H1 (cell line): ENCODE results near the gene CTPS1. TPM values are rescaled to one million over a fixed set of nuclear protein-coding genes. Genes with fewer than 3 reads are reported as not detected.
A peak's percentile ranks its signal among the peaks of the same experiment; 100 is the strongest.

ENCODE experiments used
- CTCF ChIA-PET: fragments of 300-600 bp; sonication (Branson Sonifier 250); formaldehyde crosslinking; loops from one replicate; lab custom pipeline; 2021; ENCODE audit not compliant: partially characterized antibody; lab: Charles Lee
- POLR2A ChIA-PET: fragments of 300-600 bp; sonication (Branson Sonifier 250); formaldehyde crosslinking; loops from one replicate; lab custom pipeline; 2021; ENCODE audit warnings: inconsistent platforms; ENCODE audit not compliant: partially characterized antibody; lab: Charles Lee
- DNase-seq, 2 experiments: peaks; one replicate each; pipeline versions ENCODE4 v3.0.0 to v3.0.0-alpha.2; 2010 to 2022; ENCODE audit warnings: low spot score in 2 of 2, low read depth in 1 of 2, mixed read lengths in 1 of 2
- FAIRE-seq: peaks from 2 replicates; lab custom pipeline; 2011; peaks lifted over from hg19 to GRCh38; lab: Jason Lieb, UNC
- H2AFZ ChIP-seq: 2 replicates; pipeline ENCODE4 v1.8.1; 2012; ENCODE audit warnings: low read length, inconsistent platforms
- H2AK5ac ChIP-seq: 2 replicates; pipeline ENCODE4 v1.6.1; 2013; ENCODE audit warnings: low read depth, low read length
- H2BK120ac ChIP-seq: replicated peaks from 2 replicates; pipeline ENCODE3; 2013; ENCODE audit warnings: low read depth, low read length, inconsistent platforms
- H2BK12ac ChIP-seq: 2 replicates; pipeline ENCODE4 v1.6.1; 2013; ENCODE audit warnings: low read depth, low read length
- H2BK15ac ChIP-seq: 2 replicates; pipeline ENCODE4 v1.6.1; 2013; ENCODE audit warnings: low read length
- H2BK20ac ChIP-seq: 2 replicates; pipeline ENCODE4 v1.6.1; 2013; ENCODE audit warnings: low read length
- H2BK5ac ChIP-seq: 2 replicates; pipeline ENCODE4 v1.6.1; 2013; ENCODE audit warnings: low read depth, low read length
- H3K14ac ChIP-seq: 2 replicates; pipeline ENCODE4 v1.6.1; 2013; ENCODE audit warnings: inconsistent platforms; ENCODE audit not compliant: insufficient read length
- H3K18ac ChIP-seq: 2 replicates; pipeline ENCODE4 v1.6.1; 2013; ENCODE audit warnings: low read length; ENCODE audit errors: extremely low read depth
- H3K23ac ChIP-seq: 2 replicates; pipeline ENCODE4 v1.6.1; 2013; ENCODE audit warnings: inconsistent platforms; ENCODE audit not compliant: insufficient read length
- H3K23me2 ChIP-seq: 2 replicates; pipeline ENCODE4 v1.6.1; 2013; ENCODE audit warnings: low read depth, low read length
- H3K27ac ChIP-seq: 2 replicates; pipeline ENCODE4 v1.6.1; 2011; ENCODE audit warnings: low read depth, low read length, inconsistent platforms
- H3K27me3 ChIP-seq, 4 experiments: replicated peaks in 1 of 4; 1 replicate in 1 of 4; 2 replicates in 3 of 4; pipeline versions ENCODE4 v1.6.1 to v1.8.1; 2011 to 2013; ENCODE audit warnings: low read length in 3 of 4, mild to moderate bottlenecking in 3 of 4, inconsistent platforms in 2 of 4, mixed read lengths in 2 of 4, moderate library complexity in 1 of 4; ENCODE audit not compliant: control insufficient read depth in 3 of 4, insufficient read depth in 3 of 4; ENCODE audit errors: extremely low read depth in 1 of 4
- H3K36me3 ChIP-seq, 4 experiments: 2 replicates each; pipeline versions ENCODE4 v1.6.1 to v1.8.1; 2011 to 2013; ENCODE audit warnings: mild to moderate bottlenecking in 4 of 4, low read length in 3 of 4, moderate library complexity in 2 of 4, control low read depth in 1 of 4, inconsistent platforms in 1 of 4; ENCODE audit not compliant: insufficient read depth in 4 of 4, control insufficient read depth in 2 of 4
- H3K4ac ChIP-seq: replicated peaks from 2 replicates; pipeline ENCODE3; 2013; ENCODE audit warnings: low read length, low read depth, mixed read lengths, inconsistent platforms; ENCODE audit not compliant: insufficient read length
- H3K4me1 ChIP-seq, 4 experiments: replicated peaks in 1 of 4; 1 replicate in 1 of 4; 2 replicates in 3 of 4; pipeline versions ENCODE4 v1.6.1 to v1.8.1; 2011 to 2013; ENCODE audit warnings: low read length in 3 of 4, inconsistent platforms in 2 of 4, mixed read lengths in 1 of 4; ENCODE audit not compliant: insufficient read depth in 4 of 4, control insufficient read depth in 3 of 4
- H3K4me2 ChIP-seq, 2 experiments: 2 replicates each; pipeline versions ENCODE4 v1.6.1 to v1.8.1; 2011 to 2013; ENCODE audit warnings: low read depth in 2 of 2, low read length in 2 of 2, control low read depth in 1 of 2, inconsistent platforms in 1 of 2, mild to moderate bottlenecking in 1 of 2; ENCODE audit not compliant: insufficient read depth in 1 of 2
- H3K4me3 ChIP-seq, 4 experiments: fragments of 200-600, 300-600 bp in 1 of 4; sonication (generic), shearing (Covaris generic), sonication (Bioruptor Twin) in 1 of 4; 2 replicates each; pipeline versions ENCODE4 v1.5.1 to v1.8.1; 2011 to 2016; ENCODE audit warnings: low read length in 4 of 4, low read depth in 3 of 4, control low read depth in 2 of 4, inconsistent platforms in 2 of 4, mild to moderate bottlenecking in 2 of 4, mixed read lengths in 1 of 4, moderate library complexity in 1 of 4; ENCODE audit not compliant: insufficient read depth in 2 of 4; ENCODE audit errors: extremely low read depth in 1 of 4
- H3K56ac ChIP-seq: replicated peaks from 2 replicates; pipeline ENCODE3; 2013; ENCODE audit warnings: low read depth, mild to moderate bottlenecking, mixed read lengths, low read length, inconsistent platforms; ENCODE audit not compliant: insufficient read length
- H3K79me1 ChIP-seq: 2 replicates; pipeline ENCODE4 v1.6.1; 2013; ENCODE audit warnings: low read depth, low read length, control low read depth
- H3K79me2 ChIP-seq, 2 experiments: 2 replicates each; pipeline versions ENCODE4 v1.6.1 to v1.8.1; 2012 to 2013; ENCODE audit warnings: low read length in 2 of 2, mild to moderate bottlenecking in 2 of 2, inconsistent platforms in 1 of 2; ENCODE audit not compliant: insufficient read depth in 2 of 2, control insufficient read depth in 1 of 2
- H3K9ac ChIP-seq, 4 experiments: replicated peaks in 1 of 4; 1 replicate in 1 of 4; 2 replicates in 3 of 4; pipeline versions ENCODE4 v1.6.1 to v1.8.1; 2011 to 2013; ENCODE audit warnings: low read depth in 3 of 4, low read length in 3 of 4, control low read depth in 2 of 4, mild to moderate bottlenecking in 2 of 4, moderate library complexity in 2 of 4, inconsistent platforms in 1 of 4; ENCODE audit errors: extremely low read depth in 1 of 4
- H3K9me3 ChIP-seq, 2 experiments: 2 replicates each; pipeline versions ENCODE4 v1.6.1 to v1.8.1; 2012 to 2013; ENCODE audit warnings: mild to moderate bottlenecking in 2 of 2, moderate library complexity in 2 of 2, control low read depth in 1 of 2, inconsistent platforms in 1 of 2, low read depth in 1 of 2, low read length in 1 of 2, mixed read lengths in 1 of 2; ENCODE audit not compliant: insufficient read depth in 2 of 2
- H4K20me1 ChIP-seq, 2 experiments: replicated peaks in 1 of 2; 2 replicates each; pipeline versions ENCODE3 to v1.8.1; 2011 to 2013; ENCODE audit warnings: inconsistent platforms in 2 of 2, low read length in 2 of 2, mild to moderate bottlenecking in 1 of 2; ENCODE audit not compliant: insufficient read depth in 2 of 2, control insufficient read depth in 1 of 2
- H4K5ac ChIP-seq: 2 replicates; pipeline ENCODE4 v1.6.1; 2013; ENCODE audit warnings: low read length, low read depth, mixed read lengths, inconsistent platforms; ENCODE audit not compliant: insufficient read length
- H4K8ac ChIP-seq: 2 replicates; pipeline ENCODE4 v1.8.0; 2013; ENCODE audit warnings: mild to moderate bottlenecking, moderate library complexity, low read length, inconsistent platforms; ENCODE audit not compliant: insufficient read depth; ENCODE audit errors: extremely low read depth
- H4K91ac ChIP-seq: replicated peaks from 2 replicates; pipeline ENCODE3; 2013; ENCODE audit warnings: low read length, mixed read lengths, inconsistent platforms; ENCODE audit not compliant: insufficient read length
- CBX8 ChIP-seq: fragments of 300-800, 300-1000 bp; sonication (generic); IDR thresholded peaks from 2 replicates; pipeline ENCODE4 v1.7.1; 2016; ENCODE audit warnings: low read depth, low read length, borderline replicate concordance
- CEBPB ChIP-seq: IDR thresholded peaks from 2 replicates; pipeline ENCODE4 v1.6.1; 2012; ENCODE audit warnings: low read depth, low read length
- E2F6 ChIP-seq: IDR thresholded peaks from 2 replicates; pipeline ENCODE4 v1.6.1; 2012; ENCODE audit warnings: inconsistent platforms
- EGR1 ChIP-seq: IDR thresholded peaks from 2 replicates; pipeline ENCODE4 v1.6.1; 2011; ENCODE audit warnings: low read depth, low read length, borderline replicate concordance
- POLR2AphosphoS5 ChIP-seq: IDR thresholded peaks from 2 replicates; pipeline ENCODE4 v1.6.1; 2011; ENCODE audit warnings: low read depth, low read length
- RAD21 ChIP-seq, 2 experiments: IDR thresholded peaks in 1 of 2; conservative IDR thresholded peaks in 1 of 2; 2 replicates each; pipeline ENCODE4 v1.6.1; 2011; ENCODE audit warnings: low read depth in 2 of 2, low read length in 2 of 2, improper control_type of control experiment in 1 of 2, inconsistent platforms in 1 of 2, mild to moderate bottlenecking in 1 of 2, moderate library complexity in 1 of 2
- SIN3A ChIP-seq, 2 experiments: IDR thresholded peaks in 1 of 2; conservative IDR thresholded peaks in 1 of 2; 2 replicates each; pipeline ENCODE4 v1.6.1; 2011 to 2012; ENCODE audit warnings: low read length in 2 of 2, improper control_type of control experiment in 1 of 2, low read depth in 1 of 2, mild to moderate bottlenecking in 1 of 2
- WGBS, 2 experiments: shearing (Covaris generic) in 1 of 2; methylation state at CpG; one replicate each; pipeline versions ENCODE4 v1.1.6 to v1.1.7; 2013 to 2015; ENCODE audit warnings: low lambda C conversion rate in 2 of 2, mixed read lengths in 2 of 2, inconsistent platforms in 1 of 2, low coverage in 1 of 2, missing lambda C conversion rate in 1 of 2; ENCODE audit not compliant: insufficient replicate concordance in 2 of 2, insufficient coverage in 1 of 2, insufficient read length in 1 of 2; ENCODE audit errors: extremely low coverage in 1 of 2, missing lambda C conversion rate in 1 of 2; 5-methylcytosine and 5-hydroxymethylcytosine counted together
- polyA plus RNA-seq, 7 experiments: library from polyadenylated mRNA; depleted of rRNA in 3 of 7; stranded (reverse) in 5 of 7; unstranded in 2 of 7; fragments of >200 nt in 5 of 7; fragments of 200-250 nt in 2 of 7; gene quantifications; 1 replicate in 5 of 7; 2 replicates in 1 of 7; 4 replicates in 1 of 7; pipeline versions ENCODE4 v1.2.1 to v1.2.3, GENCODE V29; 2011 to 2013; ENCODE audit warnings: missing spikeins in 2 of 7, mixed read lengths in 2 of 7
- total RNA-seq: library from RNA; stranded (reverse); fragmentation: NEBNext Ultra II Directional; extraction: Animal tissue kit (Norgen Biotek cat#: 25700); gene quantifications from 2 replicates; pipeline ENCODE4 v1.2.1, GENCODE V29; 2021
- TF ChIP-seq, protein P1 (sequence below): IDR thresholded peaks from 2 replicates; pipeline ENCODE4 v1.6.1; 2012; ENCODE audit warnings: inconsistent platforms
- TF ChIP-seq, protein P2 (sequence below): IDR thresholded peaks from 2 replicates; pipeline ENCODE4 v1.6.1; 2011; ENCODE audit warnings: low read depth, mild to moderate bottlenecking, low read length; ENCODE audit not compliant: insufficient read depth

The CTPS1 gene
- total and polyA plus RNA-seq, 2 of the 8 experiments (the other 6 are each of a cell fraction or from before 2014, with no cell fraction given), result 35.5 to 103 TPM

- H2BK15ac ChIP-seq, result no peak within 1 kb of the TSS
- no peak within 1 kb of the TSS for H3K9ac ChIP-seq
- H4K91ac ChIP-seq, result no peak within 1 kb of the TSS
- H4K8ac ChIP-seq, result 0 out of 2 replicates have a peak within 1 kb of the TSS, but pooled peaks have one; percentile 6
- H3K9me3 ChIP-seq, result no peaks in the 10 kb centered on the region
- ChIA-PET POLR2A (interaction anchor here (0.6 to 3.4 kb wide), 9 partner anchors 9 to 45 kb away, joined by 3 to 17 read pairs (median 5); partner anchors contain the start of gene CTPS1), CTCF (interaction anchor here (0.7 to 1.8 kb wide), 10 partner anchors 27 to 470 kb away, joined by 3 to 6 read pairs (median 3); no protein-coding TSS in a partner anchor)
- no peaks in the 10 kb centered on the region for H3K79me2 ChIP-seq
- H2BK20ac ChIP-seq, result no peak within 1 kb of the TSS
- H3K23ac ChIP-seq, result no peak within 1 kb of the TSS
- peaks cover 4 to 6% of the 10 kb centered on the region in 2 experiments for H4K20me1 ChIP-seq
- H3K18ac ChIP-seq, result no peak within 1 kb of the TSS
- no peak within 1 kb of the TSS for H2AK5ac ChIP-seq
- H3K36me3 ChIP-seq, result peaks cover 2 to 20% (median 9%) of the 10 kb centered on the region in 4 experiments; a peak in 5 of 8 replicates
- peaks cover 0 to 7% (median 4%) of the 10 kb centered on the region in 4 experiments; a peak in 4 of 7 replicates for H3K4me1 ChIP-seq
- no peak within 1 kb of the TSS for H2AFZ ChIP-seq
- H2BK5ac ChIP-seq, result no peak within 1 kb of the TSS; the same call in 1 of the 2 replicates
- H3K79me1 ChIP-seq, result no peaks in the 10 kb centered on the region
- no peak within 1 kb of the TSS for H2BK12ac ChIP-seq
- DNase-seq (peak in 1 of 2 experiments; percentile 70), FAIRE-seq (no peak)
- WGBS, 2 experiments, result 72% methylated on average over 12 of the region's 12 CpGs; no CpG with 5 or more reads in 1 of the 2 experiments
- no peak within 1 kb of the TSS for H3K27ac ChIP-seq
- no peak within 1 kb of the TSS for H2BK120ac ChIP-seq
- no peak within 1 kb of the TSS for H3K4me2 ChIP-seq
- no peak within 1 kb of the TSS for H4K5ac ChIP-seq
- no peaks in the 10 kb centered on the region for H3K23me2 ChIP-seq
- H3K56ac ChIP-seq, result no peak within 1 kb of the TSS
- H3K4me3 ChIP-seq, result no peak within 1 kb of the TSS
- H3K4ac ChIP-seq, result no peak within 1 kb of the TSS
- no peak within 1 kb of the TSS for H3K14ac ChIP-seq
- H3K27me3 ChIP-seq, result peaks cover 0 to 13% (median 6%) of the 10 kb centered on the region in 4 experiments; a peak in 5 of 7 replicates
- TF ChIP-seq RAD21 (IDR thresholded peaks at IDR 0.05 in 1 of 2, conservative IDR thresholded peaks at IDR 0.05 in 1 of 2; ENCODE audit: low read depth in 2 of 2, low read length in 2 of 2) (peak in 1 of 2 experiments; percentile 17; a peak in 1 of 4 replicates), SIN3A (conservative IDR thresholded peaks at IDR 0.05 in 1 of 2, IDR thresholded peaks at IDR 0.05 in 1 of 2; ENCODE audit: low read depth in 1 of 2, low read length in 2 of 2) (peak in 1 of 2 experiments; percentile 85; a peak in 2 of 4 replicates), CBX8 (no peak), POLR2AphosphoS5 (peak; percentile 53), EGR1 (no peak), CEBPB (no peak), E2F6 (peak; percentile 23; the same call in 1 of the 2 replicates)
- TF ChIP-seq, protein P1, sequence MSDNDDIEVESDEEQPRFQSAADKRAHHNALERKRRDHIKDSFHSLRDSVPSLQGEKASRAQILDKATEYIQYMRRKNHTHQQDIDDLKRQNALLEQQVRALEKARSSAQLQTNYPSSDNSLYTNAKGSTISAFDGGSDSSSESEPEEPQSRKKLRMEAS, result peak; percentile 82
- TF ChIP-seq, protein P2, sequence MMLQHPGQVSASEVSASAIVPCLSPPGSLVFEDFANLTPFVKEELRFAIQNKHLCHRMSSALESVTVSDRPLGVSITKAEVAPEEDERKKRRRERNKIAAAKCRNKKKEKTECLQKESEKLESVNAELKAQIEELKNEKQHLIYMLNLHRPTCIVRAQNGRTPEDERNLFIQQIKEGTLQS, result no peak
Observed at GRCh38 chr1:41021526-41022308, 42.2 kb downstream of the CTPS1 start, which contains the start of gene SLFNL1. SLFNL1 (minus strand) TSS chr1:41021725; CDS start chr1:41020660, 1,065 bp downstream.
